ENCODE results near the gene LCAT.
"Not testable (repeated sequence)": the region's sequence is repeated elsewhere in the genome, so short reads cannot be mapped to it uniquely, and the experiment has no call there.

Gene LCAT

GRCh38 chr16:67946966-67947558 lies 3.1 kb upstream of the LCAT start:
- DNase-seq (ENCODE audit: low read depth): no peak

- DNase-seq (ENCODE audit: low read depth): no peak
Measured at GRCh38 chr16:67946128-67946569, 2.2 kb upstream of the LCAT start.

- DNase-seq (ENCODE audit: low read depth): no peak
Measured at GRCh38 chr16:67945392-67945933, 1.5 kb upstream of the LCAT start.

GRCh38 chr16:67944690-67945391 lies 921 bp upstream of the LCAT start:
- no peak for DNase-seq (ENCODE audit: low read depth)

- no peak for DNase-seq (ENCODE audit: low read depth)
Measured at GRCh38 chr16:67943256-67943618, 683 bp downstream of the LCAT start.

- no peak for DNase-seq (ENCODE audit: low read depth)
Measured at GRCh38 chr16:67942510-67943255, 1.2 kb downstream of the LCAT start.

- no peak for DNase-seq (ENCODE audit: low read depth)
Measured at GRCh38 chr16:67942200-67942509, 1.8 kb downstream of the LCAT start.

- DNase-seq (ENCODE audit: low read depth): no peak
Measured at GRCh38 chr16:67941469-67942199, 2.3 kb downstream of the LCAT start.

GRCh38 chr16:67940446-67941089 lies 3.4 kb downstream of the LCAT start:
- DNase-seq (ENCODE audit: low read depth): no peak

GRCh38 chr16:67939507-67940445 lies 4.1 kb downstream of the LCAT start:
- DNase-seq (ENCODE audit: low read depth): no peak

GRCh38 chr16:67937713-67938112 lies 6.2 kb downstream of the LCAT start:
- not testable (repeated sequence) for DNase-seq (ENCODE audit: low read depth)

- DNase-seq (ENCODE audit: low read depth): no peak
Measured at GRCh38 chr16:67936880-67937605, 6.9 kb downstream of the LCAT start.

GRCh38 chr16:67936124-67936879 lies 7.6 kb downstream of the LCAT start, which contains the start of gene PSMB10:
Gene PSMB10 (minus strand): TSS chr16:67936850. CDS start chr16:67936749, 101 bp downstream.
- no peak for DNase-seq (ENCODE audit: low read depth)

GRCh38 chr16:67935402-67936123 lies 8.4 kb downstream of the LCAT start:
- peak; percentile 67 for DNase-seq (ENCODE audit: low read depth)

GRCh38 chr16:67935101-67935401 lies 8.9 kb downstream of the LCAT start:
- no peak for DNase-seq (ENCODE audit: low read depth)

GRCh38 chr16:67934306-67935100 lies 9.4 kb downstream of the LCAT start:
- no peak for DNase-seq (ENCODE audit: low read depth)

- no peak for DNase-seq (ENCODE audit: low read depth)
Measured at GRCh38 chr16:67933805-67934204, 10.1 kb downstream of the LCAT start.

GRCh38 chr16:67932462-67932840 lies 11.5 kb downstream of the LCAT start:
- no peak for DNase-seq (ENCODE audit: low read depth)
